ENCODE results near the gene KIRREL3.

Gene KIRREL3

DNA sequence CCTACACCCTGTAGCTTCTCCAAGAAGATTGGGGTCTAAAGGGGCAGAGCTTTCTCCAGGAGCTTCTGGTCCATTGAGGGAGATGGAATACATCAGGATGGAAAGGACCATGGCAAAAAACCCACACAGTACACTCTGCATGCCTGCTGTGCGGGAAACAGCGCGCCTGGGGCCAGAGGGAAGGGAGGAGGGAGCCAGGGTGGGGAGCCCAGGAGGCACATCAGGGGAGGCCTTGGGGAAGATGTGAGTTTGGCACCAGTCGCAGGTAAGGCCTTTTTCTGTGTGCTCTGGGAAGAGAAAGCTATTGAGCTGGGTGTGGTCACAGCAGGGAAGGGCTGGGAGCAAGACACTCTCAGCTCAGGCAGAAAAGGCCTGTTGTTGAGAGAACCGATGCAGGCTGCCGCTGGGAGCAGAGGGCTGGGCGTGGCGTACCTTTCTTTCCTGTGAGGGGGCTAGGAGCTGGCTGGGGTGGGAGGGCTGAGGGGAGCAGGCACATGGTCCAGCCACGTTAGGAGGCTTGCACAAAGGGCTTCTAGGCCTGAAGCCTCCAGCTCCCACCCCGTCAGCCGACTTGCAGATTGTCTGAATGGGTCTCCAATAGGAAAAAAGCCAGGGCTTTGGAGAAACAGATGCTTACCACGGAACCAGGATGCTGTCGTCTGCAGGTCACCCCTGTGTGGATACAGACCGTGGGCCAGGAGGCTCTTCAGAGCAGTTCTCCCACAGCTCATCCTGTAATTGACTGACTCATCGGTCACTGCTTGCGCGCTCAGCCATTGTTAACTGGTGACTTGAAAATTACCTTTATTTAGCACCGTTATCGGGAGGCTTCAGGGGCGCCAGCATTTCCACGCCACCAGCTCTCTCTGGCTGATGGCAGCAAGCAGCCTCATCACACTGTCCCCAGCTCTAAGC is 407.8 kb downstream of the KIRREL3 start:
- DNase-seq, result no peak

GRCh38 chr11:126591966-126592489 is 408.5 kb downstream of the KIRREL3 start:
- DNase-seq, result no peak

DNA sequence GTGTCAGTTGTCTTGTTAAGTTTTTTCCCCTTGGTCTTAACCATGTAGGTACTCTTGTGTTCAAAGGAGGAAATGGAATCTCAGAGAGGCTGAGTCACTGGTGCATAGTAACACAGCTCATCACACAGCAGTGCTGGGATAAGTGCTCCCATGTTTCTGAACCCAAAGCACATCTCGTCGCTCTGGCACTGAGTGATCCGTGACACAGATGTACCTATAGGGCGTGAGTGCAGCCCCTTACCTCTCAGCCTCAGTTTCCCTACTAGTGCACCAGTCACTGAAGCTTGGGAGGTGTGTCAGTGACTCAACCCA is 411.1 kb downstream of the KIRREL3 start:
- DNase-seq, result no peak

DNA sequence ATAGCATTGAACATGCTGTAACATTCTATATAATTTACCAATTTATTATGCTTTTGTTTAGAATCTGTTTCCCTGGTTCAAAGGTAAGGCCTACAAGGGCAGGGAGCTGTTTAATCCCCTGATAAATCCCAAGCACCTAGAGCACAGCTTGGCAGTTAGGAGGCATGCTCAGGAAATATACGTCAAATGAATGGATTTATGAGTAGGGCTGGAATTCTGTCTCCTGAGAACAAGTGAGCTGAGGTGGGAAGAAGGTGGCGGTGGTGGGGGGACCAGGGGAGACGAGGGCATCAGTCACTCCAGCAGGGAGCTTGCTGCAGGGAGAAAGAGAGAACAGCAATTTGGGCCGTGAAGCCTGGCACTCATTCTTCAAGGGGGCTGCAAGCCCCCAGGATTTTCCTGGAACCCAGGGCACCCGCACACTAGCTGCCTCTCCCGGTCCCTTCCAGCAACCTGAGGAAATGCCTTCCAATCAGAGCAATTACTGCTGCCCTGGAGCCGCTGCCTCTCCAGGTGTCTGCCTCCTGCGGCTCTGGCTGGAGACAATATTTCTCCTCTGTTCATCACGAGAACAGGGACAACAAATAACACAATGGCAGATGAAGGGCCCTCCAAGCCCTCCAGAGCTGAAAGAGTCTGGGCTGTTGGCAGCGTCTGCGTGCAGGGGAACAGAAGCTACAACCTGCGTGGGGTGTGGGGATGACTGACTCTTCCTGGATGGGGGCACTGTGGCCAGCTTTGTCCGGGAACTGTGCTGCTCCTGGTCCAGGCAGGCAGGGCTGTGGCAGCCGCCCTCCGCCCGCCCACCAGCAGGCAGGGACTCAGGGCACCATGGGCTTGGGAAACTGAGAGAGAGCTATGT is 411.7 kb downstream of the KIRREL3 start:
- DNase-seq, result no peak

- DNase-seq, result no peak
Measured at GRCh38 chr11:126587541-126587940, 413.0 kb downstream of the KIRREL3 start.

- DNase-seq, result no peak
Measured at GRCh38 chr11:126585774-126586491, 414.6 kb downstream of the KIRREL3 start.

DNA sequence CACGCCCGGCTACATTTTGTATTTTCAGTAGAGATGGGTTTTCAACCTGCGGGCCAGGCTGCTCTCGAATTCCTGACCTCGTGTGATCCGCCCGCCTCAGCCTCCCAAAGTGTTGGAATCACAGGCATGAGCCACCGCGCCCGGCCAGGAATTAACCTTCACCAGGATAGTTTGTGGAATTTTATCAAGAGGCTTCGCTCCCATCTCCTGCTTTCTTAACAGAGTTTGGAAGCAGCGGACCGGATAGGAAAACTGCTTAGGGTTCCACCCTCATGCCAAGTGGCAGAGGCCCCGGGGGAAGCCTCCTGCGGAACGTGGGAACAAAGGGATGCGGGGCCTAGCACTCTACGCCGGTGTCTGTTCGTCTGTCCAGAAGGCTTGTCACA is 415.2 kb downstream of the KIRREL3 start:
- no peak for DNase-seq

DNA sequence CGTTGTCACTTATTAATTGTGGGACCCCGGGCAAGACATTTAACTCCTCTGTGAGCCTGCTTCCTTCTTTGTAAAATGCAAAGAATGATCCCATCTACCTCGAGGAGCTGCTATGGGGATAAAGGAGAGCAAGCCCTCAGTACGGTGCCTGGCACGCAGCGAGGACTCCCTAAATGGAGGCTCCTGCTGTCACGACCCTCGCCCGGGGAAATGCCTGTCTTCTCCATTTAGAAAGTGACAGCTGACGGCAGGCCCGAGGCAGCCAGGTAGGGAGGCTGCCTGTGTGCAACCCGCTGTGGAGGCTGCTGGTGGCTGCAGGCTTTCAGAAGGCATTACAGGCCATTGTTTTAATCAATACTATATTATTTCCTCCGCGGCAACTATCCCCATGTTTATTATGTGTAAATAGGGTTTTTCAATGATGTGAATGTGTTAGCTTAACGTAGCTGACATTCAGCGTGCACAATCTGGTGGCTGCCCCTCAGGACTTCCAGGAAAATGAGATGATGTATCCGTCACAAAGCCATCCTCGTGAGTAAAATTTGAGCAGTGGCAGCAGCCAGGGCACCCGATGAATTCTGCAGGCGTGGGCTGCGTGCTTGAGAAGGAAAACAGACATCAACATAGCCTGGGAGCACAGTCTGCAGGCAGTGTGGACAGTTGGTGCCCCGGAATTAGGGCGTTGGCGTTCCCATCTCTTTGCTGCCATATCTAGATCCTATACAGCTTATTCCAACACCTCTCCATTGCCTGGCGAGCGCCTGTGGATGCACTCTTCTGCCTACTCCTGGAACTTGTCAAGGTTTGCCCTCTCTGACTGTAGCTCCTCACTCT is 416.8 kb downstream of the KIRREL3 start:
- DNase-seq, result no peak

GRCh38 chr11:126583101-126583500 is 417.5 kb downstream of the KIRREL3 start:
- no peak for DNase-seq

GRCh38 chr11:126581871-126582648 is 418.5 kb downstream of the KIRREL3 start:
- DNase-seq, result no peak

DNA sequence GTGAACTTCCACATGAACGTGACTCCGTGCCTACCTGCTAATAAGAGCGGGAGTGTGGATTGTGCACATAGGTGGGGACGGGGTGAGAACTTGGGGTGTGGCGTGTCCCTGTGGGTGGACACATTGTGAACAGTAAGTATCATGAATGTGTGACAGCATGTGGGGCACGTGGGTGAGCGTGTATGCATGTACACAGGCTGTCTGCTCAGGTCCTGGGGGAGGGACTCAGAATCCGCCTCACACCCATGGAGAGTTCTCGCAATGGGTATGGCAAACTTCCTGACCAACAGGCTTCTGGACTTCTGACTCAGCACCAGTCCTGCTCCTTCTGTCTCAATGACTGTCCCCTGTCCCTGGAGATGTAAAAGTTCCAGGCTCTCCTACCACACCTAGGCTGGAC is 422.1 kb downstream of the KIRREL3 start:
- no peak for DNase-seq

DNA sequence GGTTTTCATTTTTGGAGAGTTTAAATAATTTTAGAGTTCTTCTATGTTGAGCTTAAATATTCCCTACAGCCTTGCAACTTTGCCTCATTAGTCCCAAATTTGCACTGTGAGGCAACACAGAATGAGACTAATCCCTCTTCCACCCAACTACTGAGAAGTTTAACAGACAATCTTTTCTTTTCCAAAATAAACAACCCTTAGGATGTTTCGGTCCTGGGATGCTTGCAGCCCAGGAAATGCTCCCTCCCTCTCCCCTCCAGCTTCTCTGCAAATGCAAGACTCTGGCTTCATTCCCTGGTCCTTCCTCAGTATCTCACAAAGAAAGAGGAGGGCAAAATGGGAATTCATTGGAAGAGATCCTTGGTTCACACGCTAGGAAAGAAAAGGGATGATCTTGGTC is 422.5 kb downstream of the KIRREL3 start:
- no peak for DNase-seq

DNA sequence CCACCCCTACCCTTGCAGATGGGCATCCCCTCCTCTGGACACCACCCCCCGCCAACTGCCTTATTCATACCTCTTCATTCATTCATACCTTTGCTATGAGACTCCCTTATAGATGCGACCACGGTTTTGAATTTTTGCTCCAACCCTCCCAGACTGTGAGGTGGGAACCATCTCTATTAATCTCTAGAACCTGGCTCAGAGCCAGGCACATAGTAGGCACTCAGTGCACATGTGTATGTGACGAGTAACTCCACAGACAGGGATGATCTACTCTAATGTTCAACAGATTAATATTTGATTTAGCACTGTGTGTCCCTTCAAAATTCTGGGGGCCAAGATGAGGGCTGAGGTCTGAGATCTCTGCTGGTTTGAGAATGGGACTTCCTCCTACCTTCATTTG is 424.7 kb downstream of the KIRREL3 start:
- DNase-seq, result no peak

- DNase-seq, result no peak
Measured at GRCh38 chr11:126573325-126573978, 427.1 kb downstream of the KIRREL3 start.

- no peak for DNase-seq
Measured at GRCh38 chr11:126570489-126570888, 430.1 kb downstream of the KIRREL3 start.

DNA sequence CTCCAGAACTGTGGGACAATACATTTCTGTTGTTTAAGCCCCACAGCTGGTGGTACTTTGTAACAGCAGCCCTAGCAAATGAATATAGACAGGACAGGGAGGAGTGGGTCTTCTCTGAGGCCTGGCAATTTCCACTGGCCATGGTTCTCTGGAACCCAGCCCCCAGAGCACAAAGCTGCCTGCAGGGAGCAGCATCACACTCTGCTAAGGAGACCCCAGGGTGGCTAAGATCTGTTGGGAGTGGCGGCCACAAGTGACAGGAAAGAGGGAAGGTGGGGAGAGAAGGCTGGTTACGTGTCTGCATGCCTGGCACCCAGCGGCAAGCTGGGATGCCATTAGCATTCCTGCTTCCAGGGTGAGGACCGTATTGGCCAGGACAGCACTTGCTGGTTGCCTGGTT is 433.2 kb downstream of the KIRREL3 start:
- no peak for DNase-seq

- DNase-seq, result no peak
Measured at GRCh38 chr11:126564566-126564965, 436.0 kb downstream of the KIRREL3 start.

DNA sequence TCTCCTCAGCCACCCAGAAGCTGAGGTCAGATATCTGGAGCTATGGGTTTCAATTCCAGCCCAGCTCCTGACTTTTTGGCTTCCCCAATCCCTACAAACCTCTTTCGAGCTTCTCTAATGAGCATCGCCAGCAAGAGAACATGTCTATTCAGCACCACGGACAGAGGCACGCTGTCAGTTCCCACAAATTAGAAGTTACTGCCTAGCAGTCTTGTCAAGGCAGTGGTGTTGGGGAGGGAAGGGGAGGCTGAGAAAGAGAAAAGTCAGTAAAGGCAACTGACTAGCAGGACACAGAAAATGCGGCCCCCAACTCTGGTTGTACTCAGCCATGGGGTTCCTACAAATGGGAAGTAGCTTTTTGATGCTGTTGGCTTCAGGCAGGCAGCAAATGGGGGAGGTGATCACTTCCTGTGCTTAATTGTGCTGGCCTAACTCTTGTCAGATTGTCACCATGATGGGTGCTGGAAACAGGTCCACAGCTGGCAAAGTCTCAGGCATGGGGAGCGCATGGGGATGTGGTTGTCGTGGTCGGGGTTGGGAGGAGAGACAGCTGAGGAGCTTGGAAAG is 439.2 kb downstream of the KIRREL3 start:
- DNase-seq, result peak; percentile 26 to 27

DNA sequence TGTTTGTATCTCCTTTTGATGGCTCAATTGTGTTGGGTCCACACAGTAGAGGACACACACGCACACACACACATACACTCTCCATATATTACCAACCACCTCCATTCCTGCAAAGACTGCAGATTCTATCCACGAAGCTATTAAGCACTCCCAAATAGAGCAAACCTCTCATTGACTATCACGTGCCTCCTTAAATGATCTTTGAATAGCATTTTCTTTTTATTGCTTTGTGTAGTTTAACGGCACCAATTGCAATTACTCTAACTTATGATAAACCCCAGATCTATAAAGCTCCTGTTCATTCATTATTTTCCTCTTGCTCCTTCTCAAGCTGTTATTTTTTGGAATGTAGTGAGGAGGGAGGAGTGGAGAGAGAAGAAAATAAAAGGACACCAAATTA is 440.3 kb downstream of the KIRREL3 start:
- DNase-seq, result no peak
